Mesothelial cell of epicardium (in vitro differentiated cells): Measurements from ENCODE around the gene HMGXB3. TPM values are rescaled to one million over a fixed set of nuclear protein-coding genes. Genes with fewer than 3 reads are reported as not detected.

Experiments
- DNase-seq, 2 experiments: peaks; one replicate each; pipeline ENCODE4 v3.0.0; 2021; ENCODE audit warnings: low spot score in 2 of 2; ENCODE audit not compliant: unreplicated experiment in 2 of 2
- H3K27ac Mint-ChIP-seq: 2 replicates; pipeline ENCODE4 v1.8.0; 2021; ENCODE audit warnings: mixed read lengths
- H3K27me3 Mint-ChIP-seq: 2 replicates; pipeline ENCODE4 v1.8.0; 2021; ENCODE audit warnings: low read depth, mixed read lengths
- H3K36me3 Mint-ChIP-seq: 2 replicates; pipeline ENCODE4 v1.8.0; 2021; ENCODE audit warnings: mixed read lengths
- H3K4me1 Mint-ChIP-seq: 2 replicates; pipeline ENCODE4 v1.8.0; 2021; ENCODE audit warnings: mixed read lengths
- H3K4me3 Mint-ChIP-seq: 2 replicates; pipeline ENCODE4 v1.8.0; 2021; ENCODE audit warnings: mild to moderate bottlenecking, moderate library complexity, mixed read lengths
- H3K9me3 Mint-ChIP-seq: 2 replicates; pipeline ENCODE4 v1.8.0; 2021; ENCODE audit warnings: mixed read lengths
- total RNA-seq: library from RNA; stranded (reverse); gene quantifications from 3 replicates; pipeline ENCODE4 v1.2.1, GENCODE V29; 2021
- TF ChIP-seq, protein P1 (sequence below): fragments of 200-600 bp; sonication (generic); IDR thresholded peaks from one replicate; pipeline ENCODE4 v1.5.0; 2021; ENCODE audit warnings: antibody characterized with exemption; ENCODE audit not compliant: unreplicated experiment

HMGXB3 gene
- total RNA-seq, 1 donor from 2014 or later = 53.1 TPM

DNA sequence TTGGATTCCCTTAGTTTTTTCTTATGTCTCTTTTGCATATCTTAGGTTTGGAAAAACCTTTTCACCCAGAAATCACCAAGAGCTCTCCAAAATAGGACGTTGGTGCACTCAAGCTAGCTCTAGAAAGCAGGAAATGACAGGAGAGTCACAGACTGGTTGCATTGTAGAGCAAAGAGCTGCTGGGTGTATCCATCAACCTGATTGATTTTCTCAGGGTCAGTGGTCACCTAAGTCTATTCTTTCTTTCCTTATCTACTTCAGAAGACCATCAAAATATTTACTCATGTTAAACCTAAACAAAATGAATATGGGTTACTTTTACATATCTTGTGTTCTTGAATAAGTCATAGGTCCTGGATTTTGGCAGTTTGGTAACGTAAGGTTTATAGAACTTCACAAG, 25.1 kb upstream of the HMGXB3 start:
- Mint-ChIP-seq H3K36me3 (peaks cover 10% of the 10 kb centered on the region), H3K9me3 (no peaks in the 10 kb centered on the region), H3K27ac (no peak overlapping the region), H3K4me3 (no peak overlapping the region), H3K27me3 (no peaks in the 10 kb centered on the region), H3K4me1 (no peaks in the 10 kb centered on the region)
- DNase-seq = no peak
- TF ChIP-seq, protein P1, sequence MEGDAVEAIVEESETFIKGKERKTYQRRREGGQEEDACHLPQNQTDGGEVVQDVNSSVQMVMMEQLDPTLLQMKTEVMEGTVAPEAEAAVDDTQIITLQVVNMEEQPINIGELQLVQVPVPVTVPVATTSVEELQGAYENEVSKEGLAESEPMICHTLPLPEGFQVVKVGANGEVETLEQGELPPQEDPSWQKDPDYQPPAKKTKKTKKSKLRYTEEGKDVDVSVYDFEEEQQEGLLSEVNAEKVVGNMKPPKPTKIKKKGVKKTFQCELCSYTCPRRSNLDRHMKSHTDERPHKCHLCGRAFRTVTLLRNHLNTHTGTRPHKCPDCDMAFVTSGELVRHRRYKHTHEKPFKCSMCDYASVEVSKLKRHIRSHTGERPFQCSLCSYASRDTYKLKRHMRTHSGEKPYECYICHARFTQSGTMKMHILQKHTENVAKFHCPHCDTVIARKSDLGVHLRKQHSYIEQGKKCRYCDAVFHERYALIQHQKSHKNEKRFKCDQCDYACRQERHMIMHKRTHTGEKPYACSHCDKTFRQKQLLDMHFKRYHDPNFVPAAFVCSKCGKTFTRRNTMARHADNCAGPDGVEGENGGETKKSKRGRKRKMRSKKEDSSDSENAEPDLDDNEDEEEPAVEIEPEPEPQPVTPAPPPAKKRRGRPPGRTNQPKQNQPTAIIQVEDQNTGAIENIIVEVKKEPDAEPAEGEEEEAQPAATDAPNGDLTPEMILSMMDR = no peak

- no peak for DNase-seq
- no peaks in the 10 kb centered on the region for H3K27me3 Mint-ChIP-seq
- TF ChIP-seq, protein P1 = no peak
- peaks cover 8% of the 10 kb centered on the region for H3K36me3 Mint-ChIP-seq
- no peak overlapping the region for H3K4me3 Mint-ChIP-seq
- H3K27ac Mint-ChIP-seq = no peak overlapping the region
- H3K4me1 Mint-ChIP-seq = peaks cover 4% of the 10 kb centered on the region
- H3K9me3 Mint-ChIP-seq = no peaks in the 10 kb centered on the region
Observed at GRCh38 chr5:149979896-149980295, 20.6 kb upstream of the HMGXB3 start.

GRCh38 chr5:149981206-149981605, 19.3 kb upstream of the HMGXB3 start:
- DNase-seq = no peak
- no peak overlapping the region for H3K4me3 Mint-ChIP-seq
- no peaks in the 10 kb centered on the region for H3K27me3 Mint-ChIP-seq
- TF ChIP-seq, protein P1 = no peak
- H3K27ac Mint-ChIP-seq = no peak overlapping the region
- H3K9me3 Mint-ChIP-seq = no peaks in the 10 kb centered on the region
- peaks cover 4% of the 10 kb centered on the region for H3K4me1 Mint-ChIP-seq
- H3K36me3 Mint-ChIP-seq = peaks cover 5% of the 10 kb centered on the region

- Mint-ChIP-seq H3K27ac (no peak overlapping the region), H3K36me3 (peaks cover 4% of the 10 kb centered on the region), H3K4me3 (no peak overlapping the region), H3K9me3 (no peaks in the 10 kb centered on the region), H3K4me1 (peaks cover 4% of the 10 kb centered on the region), H3K27me3 (no peaks in the 10 kb centered on the region)
- TF ChIP-seq, protein P1 = no peak
- no peak for DNase-seq
Observed at GRCh38 chr5:149982505-149982904, 18.0 kb upstream of the HMGXB3 start.

GRCh38 chr5:149988126-149988525, 12.4 kb upstream of the HMGXB3 start:
- TF ChIP-seq, protein P1 = no peak
- Mint-ChIP-seq H3K4me1 (peaks cover 6% of the 10 kb centered on the region), H3K4me3 (no peak overlapping the region), H3K27ac (no peak overlapping the region), H3K9me3 (no peaks in the 10 kb centered on the region), H3K36me3 (no peaks in the 10 kb centered on the region), H3K27me3 (no peaks in the 10 kb centered on the region)
- DNase-seq = no peak
